ENCODE measurements around the gene JAML. TPM values are rescaled to one million over a fixed set of nuclear protein-coding genes. Genes with fewer than 3 reads are reported as not detected.
A peak's percentile ranks its signal among the peaks of the same experiment; 100 is the strongest.

JAML gene
- total RNA-seq, 6 experiments from 2014 or later: 1.5 to 9.1 (median 3.2) TPM

- peak overlapping the region; percentile 15 to 35 (median 18) for H3K27ac ChIP-seq
- intact Hi-C loops (cut with DNase I): no loop called here
- H3K36me3 ChIP-seq: no peaks in the 10 kb centered on the region
- no peaks in the 10 kb centered on the region for H3K9me3 ChIP-seq
- ATAC-seq (peak in 3 of 4 donors; percentile 16 to 57 (median 21)), DNase-seq (no peak)
- no peaks in the 10 kb centered on the region for H3K4me1 ChIP-seq
- TF ChIP-seq POLR2A (IDR thresholded peaks at IDR 0.05) (no peak), CTCF (IDR thresholded peaks at IDR 0.05) (no peak)
- H3K4me3 ChIP-seq: no peak overlapping the region
- WGBS (ENCODE audit: insufficient coverage, low coverage, low lambda C conversion rate, missing lambda C conversion rate): 69% methylated on average over 8 of the region's 8 CpGs
- H3K27me3 ChIP-seq: no peaks in the 10 kb centered on the region
Observed at GRCh38 chr11:118227865-118228785, 3.3 kb upstream of the JAML start.

- Histone ChIP-seq H3K4me1 (no peaks in the 10 kb centered on the region), H3K4me3 (no peak overlapping the region), H3K27ac (no peak overlapping the region), H3K9me3 (no peaks in the 10 kb centered on the region), H3K36me3 (no peaks in the 10 kb centered on the region), H3K27me3 (no peaks in the 10 kb centered on the region)
- ATAC-seq (peak in 1 of 4 donors; percentile 14), DNase-seq (no peak)
- WGBS (ENCODE audit: insufficient coverage, low coverage, low lambda C conversion rate, missing lambda C conversion rate): 69% methylated on average over 2 of the region's 2 CpGs
- no peak for TF ChIP-seq POLR2A (IDR thresholded peaks at IDR 0.05)
- TF ChIP-seq CTCF (IDR thresholded peaks at IDR 0.05): no peak
- intact Hi-C loops (cut with DNase I): no loop called here
Observed at GRCh38 chr11:118226781-118227180, 2.0 kb upstream of the JAML start.

- ATAC-seq (no peak), DNase-seq (no peak)
- H3K27ac ChIP-seq: no peak overlapping the region
- no peaks in the 10 kb centered on the region for H3K36me3 ChIP-seq
- no peak overlapping the region for H3K4me3 ChIP-seq
- TF ChIP-seq CTCF (IDR thresholded peaks at IDR 0.05) (no peak), POLR2A (IDR thresholded peaks at IDR 0.05) (no peak)
- intact Hi-C loops (cut with DNase I): no loop called here
- WGBS (ENCODE audit: insufficient coverage, low coverage, low lambda C conversion rate, missing lambda C conversion rate): 63% methylated on average over 7 of the region's 7 CpGs
- no peaks in the 10 kb centered on the region for H3K4me1 ChIP-seq
- no peaks in the 10 kb centered on the region for H3K9me3 ChIP-seq
- H3K27me3 ChIP-seq: no peaks in the 10 kb centered on the region
Observed at GRCh38 chr11:118226296-118226695, 1.5 kb upstream of the JAML start.

- H3K4me3 ChIP-seq: no peak overlapping the region
- 92% methylated on average over 6 of the region's 6 CpGs for WGBS (ENCODE audit: insufficient coverage, low coverage, low lambda C conversion rate, missing lambda C conversion rate)
- no peaks in the 10 kb centered on the region for H3K9me3 ChIP-seq
- no peak for TF ChIP-seq CTCF (IDR thresholded peaks at IDR 0.05)
- no peak for TF ChIP-seq POLR2A (IDR thresholded peaks at IDR 0.05)
- no peak overlapping the region for H3K27ac ChIP-seq
- no peaks in the 10 kb centered on the region for H3K4me1 ChIP-seq
- ATAC-seq: no peak
- no peaks in the 10 kb centered on the region for H3K27me3 ChIP-seq
- H3K36me3 ChIP-seq: no peaks in the 10 kb centered on the region
- intact Hi-C loops (cut with DNase I): no loop called here
- no peak for DNase-seq
Observed at GRCh38 chr11:118223992-118224391, 819 bp downstream of the JAML start.
